Measurements from ENCODE around the gene TEX52. TPM values are rescaled to one million over a fixed set of nuclear protein-coding genes. Genes with fewer than 3 reads are reported as not detected.

Gene TEX52
- total RNA-seq, 1 donor from 2014 or later = not detected

DNA sequence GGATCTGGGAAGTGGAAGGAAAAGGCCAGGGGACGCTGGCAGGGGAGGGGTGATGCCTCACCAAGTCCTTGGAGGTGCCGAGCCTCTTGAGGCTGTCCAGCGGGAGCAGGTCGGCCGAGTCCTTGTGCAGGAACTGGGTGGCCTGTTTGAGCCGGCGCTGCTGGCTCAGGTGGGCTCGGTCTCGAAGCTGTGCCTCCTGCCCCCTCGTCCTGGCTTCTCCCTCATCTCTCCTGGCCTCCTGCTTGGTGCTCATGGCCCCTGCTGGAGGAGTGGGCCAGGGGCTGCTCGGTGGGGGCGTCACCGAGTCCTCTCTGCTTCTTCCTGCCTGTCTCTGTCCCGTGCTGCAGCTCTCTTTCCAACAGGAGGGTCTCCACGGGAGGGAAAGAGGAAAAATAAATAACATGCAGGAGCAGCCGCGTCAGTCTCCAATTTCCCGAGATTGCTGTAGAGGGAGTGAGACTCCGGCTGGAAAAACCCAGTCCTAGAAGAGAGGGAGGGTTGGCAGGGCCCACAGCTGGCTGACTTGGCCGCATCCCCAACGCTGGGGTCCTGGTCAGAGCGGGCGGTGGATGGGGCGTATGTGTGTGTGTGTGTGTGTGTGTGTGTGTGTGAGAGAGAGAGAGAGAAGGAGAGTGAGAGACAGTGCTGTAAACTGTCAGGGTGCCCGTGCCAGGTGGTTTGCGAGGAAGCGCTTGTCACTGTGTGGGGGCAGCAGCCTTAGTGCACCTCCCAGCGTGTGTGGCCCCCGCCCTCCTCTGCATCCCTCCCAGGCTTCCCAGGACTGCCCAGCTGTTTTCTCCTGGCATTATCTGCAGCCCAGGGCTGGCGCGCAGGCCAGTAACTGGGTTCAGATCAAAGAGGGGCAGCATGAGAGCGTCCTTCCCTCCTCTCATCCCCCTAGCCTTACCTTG, 22.0 kb downstream of the TEX52 start, which contains the start of gene NRIP2:
Gene NRIP2, minus strand, starts transcription at position 455 of the 911 bp plus-strand sequence. Its CDS starts 52 bp downstream, at position 403.
- intact Hi-C loops (cut with micrococcal nuclease) = no loop called here

GRCh38 chr12:2833810-2834209, 23.0 kb downstream of the TEX52 start:
- intact Hi-C loops (cut with micrococcal nuclease) = no loop called here

DNA sequence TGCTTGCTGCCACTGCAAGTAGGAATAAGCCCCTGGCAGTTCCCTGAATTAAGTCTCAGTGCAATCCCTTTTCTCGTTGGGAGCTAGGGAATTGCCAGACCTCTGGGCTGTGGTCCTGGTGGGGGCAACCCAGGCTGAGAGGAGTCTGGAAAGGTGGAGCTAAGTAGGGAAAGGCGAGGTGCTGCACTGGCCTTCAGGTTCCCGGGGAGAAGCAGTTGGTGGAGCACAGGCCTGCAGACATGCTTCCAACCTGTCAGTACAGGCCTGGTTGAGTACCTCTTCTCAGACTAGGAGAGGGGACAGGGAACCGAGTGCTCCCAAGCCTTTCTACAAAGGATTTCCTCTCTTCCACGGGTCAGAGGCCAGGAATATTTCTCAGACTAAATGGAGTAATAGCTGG, 23.5 kb downstream of the TEX52 start:
- intact Hi-C loops (cut with micrococcal nuclease) = no loop called here

DNA sequence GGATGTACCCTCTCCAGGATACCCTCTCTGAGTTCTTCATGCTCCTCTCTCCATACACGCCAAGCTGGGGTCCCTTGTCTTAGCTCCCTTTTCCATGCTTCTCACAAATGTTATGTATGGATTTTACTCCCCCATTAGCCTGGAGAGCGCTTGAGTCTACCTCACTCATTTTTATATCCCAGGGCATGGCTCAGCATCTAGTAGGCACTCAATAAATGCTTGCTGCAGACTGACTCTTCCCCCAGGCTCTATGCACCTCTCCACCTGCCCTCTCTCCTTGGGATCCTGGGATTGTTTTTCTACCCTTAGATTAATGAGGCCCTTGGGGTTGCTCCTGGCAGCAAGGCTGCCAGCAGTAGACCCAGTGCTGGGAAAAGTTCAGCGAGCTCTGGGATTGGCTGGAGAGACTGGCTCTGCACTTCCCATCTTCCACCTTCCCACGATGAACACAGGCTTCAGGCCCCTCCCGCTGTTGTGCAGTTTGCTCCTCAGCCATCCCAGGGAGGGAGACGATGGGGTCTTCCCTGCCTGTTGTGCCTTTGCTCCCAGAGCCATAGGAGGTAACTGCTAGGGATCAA, 24.2 kb downstream of the TEX52 start:
- intact Hi-C loops (cut with micrococcal nuclease) = no loop called here

GRCh38 chr12:2829275-2829674, 27.6 kb downstream of the TEX52 start:
- intact Hi-C loops (cut with micrococcal nuclease) = no loop called here

- intact Hi-C loops (cut with micrococcal nuclease) = no loop called here
Measured at GRCh38 chr12:2826721-2827515, 29.9 kb downstream of the TEX52 start.

DNA sequence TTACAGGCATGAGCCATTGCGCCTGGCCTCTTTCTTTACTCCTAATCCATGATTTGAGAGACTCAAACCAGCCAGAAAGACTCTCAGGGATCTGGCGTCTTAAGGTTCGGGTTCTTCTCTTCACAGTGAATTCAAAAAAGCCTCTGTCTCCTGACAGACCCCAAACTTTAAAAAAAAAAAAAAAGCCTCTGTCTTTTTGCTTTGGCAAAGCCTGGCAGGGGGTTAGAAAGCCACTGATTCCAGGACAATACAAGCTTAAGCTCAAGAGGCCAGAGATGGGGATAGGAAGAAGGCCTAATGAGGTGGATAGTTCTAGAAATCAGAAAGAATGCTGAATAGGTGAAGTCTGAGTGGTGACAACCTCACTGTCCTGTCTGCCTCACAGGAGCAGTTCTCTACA, 30.8 kb downstream of the TEX52 start:
- intact Hi-C loops (cut with micrococcal nuclease) = no loop called here

- intact Hi-C loops (cut with micrococcal nuclease) = no loop called here
Measured at GRCh38 chr12:2825132-2825531, 31.7 kb downstream of the TEX52 start.

DNA sequence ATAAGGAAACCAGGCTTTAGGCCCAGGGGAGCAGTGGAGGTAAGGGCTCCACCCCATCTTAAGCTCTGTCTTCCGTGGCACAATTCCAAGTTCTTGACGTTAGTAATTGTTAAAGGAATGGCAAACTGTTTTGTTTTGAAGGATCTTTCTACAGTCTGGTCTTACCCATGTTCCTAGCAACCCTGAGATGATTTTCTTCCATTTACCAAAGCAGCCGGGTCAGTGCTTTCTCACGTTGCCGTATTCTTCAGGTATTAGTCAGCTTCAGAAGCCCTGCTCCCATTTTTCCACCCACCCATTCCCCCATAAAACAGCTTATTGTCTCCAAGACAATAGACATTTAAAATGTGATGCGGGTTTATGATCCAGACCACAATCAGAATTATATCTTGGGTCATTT, 32.3 kb downstream of the TEX52 start:
- intact Hi-C loops (cut with micrococcal nuclease) = no loop called here

- intact Hi-C loops (cut with micrococcal nuclease) = no loop called here
Measured at GRCh38 chr12:2823483-2823882, 33.4 kb downstream of the TEX52 start.

GRCh38 chr12:2820432-2820831, 36.4 kb downstream of the TEX52 start:
- intact Hi-C loops (cut with micrococcal nuclease) = no loop called here

DNA sequence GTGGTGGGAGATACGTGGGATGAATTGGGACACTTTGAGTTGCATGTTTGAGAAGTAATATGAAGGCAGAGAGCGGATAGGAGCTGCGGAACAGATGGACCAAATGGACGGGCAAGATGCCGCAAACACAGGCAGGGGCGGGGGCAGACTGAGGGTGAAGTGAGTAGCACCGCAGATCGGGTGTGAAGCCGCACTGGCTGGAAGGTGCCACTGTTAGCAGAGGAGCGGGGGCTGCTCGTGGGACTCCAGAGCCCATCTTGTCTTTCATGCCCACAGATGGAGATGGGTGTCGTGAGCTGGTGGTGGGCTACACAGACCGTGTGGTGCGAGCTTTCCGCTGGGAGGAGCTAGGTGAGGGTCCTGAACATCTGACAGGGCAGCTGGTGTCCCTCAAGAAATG, 37.0 kb downstream of the TEX52 start:
- intact Hi-C loops (cut with micrococcal nuclease) = no loop called here

GRCh38 chr12:2813214-2814185, 43.3 kb downstream of the TEX52 start:
- intact Hi-C loops (cut with micrococcal nuclease) = loop anchor here (1.0 to 5.0 kb wide), 8 partner anchors 61 to 1725 kb away; partner anchors contain the start of genes FBXL14, FOXM1, PARP11 and RAD51AP1

- intact Hi-C loops (cut with micrococcal nuclease) = loop anchor here (1.0 to 5.0 kb wide), 15 partner anchors 18 to 1726 kb away; partner anchors contain the start of genes DCP1B, FBXL14, FKBP4 and FOXM1
Measured at GRCh38 chr12:2812290-2813213, 44.3 kb downstream of the TEX52 start, which contains the start of gene ITFG2. Gene ITFG2, plus strand, starts transcription at chr12:2812668. Its CDS starts 93 bp downstream, at chr12:2812761.

DNA sequence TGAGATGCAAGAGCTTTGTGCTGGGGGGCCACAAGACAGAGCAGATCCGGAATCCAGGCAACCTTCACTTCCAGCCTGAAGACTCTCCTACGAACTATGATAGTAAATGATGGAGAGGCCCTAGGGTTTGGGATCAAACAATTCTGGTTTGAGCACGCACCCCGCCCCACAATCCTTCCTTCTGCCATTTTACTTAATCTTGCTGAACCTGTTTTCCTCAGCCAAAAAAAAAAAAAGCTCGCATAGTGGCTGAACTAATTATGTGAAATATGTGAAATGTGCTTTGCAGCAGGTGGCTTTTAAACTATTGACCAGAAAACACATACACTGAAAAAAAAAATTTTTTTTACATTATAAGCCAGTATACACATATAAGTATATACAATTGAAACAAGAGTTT, 45.0 kb downstream of the TEX52 start:
- intact Hi-C loops (cut with micrococcal nuclease) = loop anchor here (1.0 to 5.0 kb wide), 11 partner anchors 18 to 1727 kb away; partner anchors contain the start of genes DCP1B, FBXL14, FKBP4 and PARP11

DNA sequence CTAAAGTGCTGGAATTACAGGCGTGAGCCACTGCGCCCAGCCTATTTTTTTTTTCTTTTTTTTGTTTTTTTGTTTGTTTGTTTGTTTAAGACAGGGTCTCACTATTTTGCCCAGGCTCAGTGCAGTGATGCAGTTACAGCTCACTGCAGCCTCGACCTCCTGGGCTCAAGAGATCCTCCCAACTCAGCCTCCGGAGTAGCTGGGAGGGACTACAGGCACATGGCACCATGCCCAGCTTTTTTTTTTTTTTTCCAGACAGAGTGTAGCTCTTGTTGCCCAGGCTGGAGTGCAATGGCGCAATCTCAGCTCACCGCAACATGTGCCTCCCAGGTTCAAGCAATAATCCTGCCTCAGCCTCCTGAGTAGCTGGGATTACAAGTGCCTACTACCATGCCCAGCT, 50.1 kb downstream of the TEX52 start:
- intact Hi-C loops (cut with micrococcal nuclease) = no loop called here

- intact Hi-C loops (cut with micrococcal nuclease) = no loop called here
Measured at GRCh38 chr12:2805143-2805520, 51.7 kb downstream of the TEX52 start.

GRCh38 chr12:2804393-2805142, 52.3 kb downstream of the TEX52 start:
- intact Hi-C loops (cut with micrococcal nuclease) = no loop called here
